KMS-11 (cell line): ENCODE data around the gene NRXN3.
A peak's percentile ranks its signal among the peaks of the same experiment; 100 is the strongest.

ENCODE experiments used
- H2AFZ ChIP-seq: fragments of 200-600 bp; sonication (generic); 2 replicates; pipeline ENCODE4 v1.6.1; 2016; ENCODE audit warnings: antibody characterized with exemption, mixed run types, low read depth
- H3K27ac ChIP-seq: fragments of 200-600 bp; sonication (generic); 2 replicates; pipeline ENCODE4 v1.6.1; 2016; ENCODE audit warnings: mild to moderate bottlenecking, mixed run types
- H3K27me3 ChIP-seq: fragments of 200-600 bp; sonication (generic); 2 replicates; pipeline ENCODE4 v1.6.1; 2017; ENCODE audit warnings: mild to moderate bottlenecking, low read depth, mixed run types, moderate library complexity; ENCODE audit not compliant: insufficient read depth
- H3K36me3 ChIP-seq: fragments of 200-600 bp; sonication (generic); 2 replicates; pipeline ENCODE4 v1.6.1; 2017; ENCODE audit warnings: mild to moderate bottlenecking, mixed run types; ENCODE audit not compliant: insufficient read depth
- H3K4me1 ChIP-seq: fragments of 200-600 bp; sonication (generic); 2 replicates; pipeline ENCODE4 v1.6.1; 2016; ENCODE audit warnings: mild to moderate bottlenecking, low read depth, mixed run types; ENCODE audit not compliant: poor library complexity, severe bottlenecking
- H3K4me2 ChIP-seq: fragments of 200-600 bp; sonication (generic); 2 replicates; pipeline ENCODE4 v1.7.0; 2016; ENCODE audit warnings: mild to moderate bottlenecking, mixed run types
- H3K4me3 ChIP-seq: fragments of 200-600 bp; sonication (generic); IDR thresholded peaks from 2 replicates; pipeline ENCODE4 v1.6.1; 2017; ENCODE audit warnings: low read depth, low read length, mixed read lengths; ENCODE audit not compliant: insufficient read depth
- H3K79me2 ChIP-seq: fragments of 200-600 bp; sonication (generic); 2 replicates; pipeline ENCODE4 v1.6.1; 2016; ENCODE audit warnings: low read depth, mixed run types; ENCODE audit not compliant: insufficient read depth
- H3K9ac ChIP-seq: fragments of 200-600 bp; sonication (generic); 2 replicates; pipeline ENCODE4 v1.6.1; 2016; ENCODE audit warnings: mild to moderate bottlenecking, mixed run types
- H4K20me1 ChIP-seq: fragments of 200-600 bp; sonication (generic); 2 replicates; pipeline ENCODE4 v1.6.1; 2016; ENCODE audit warnings: mild to moderate bottlenecking, mixed run types; ENCODE audit not compliant: insufficient read depth
- CTCF ChIP-seq: fragments of 200-600 bp; sonication (generic); conservative IDR thresholded peaks from 2 replicates; pipeline ENCODE4 v1.6.1; 2017; ENCODE audit warnings: low read depth, mild to moderate bottlenecking, antibody characterized with exemption, low read length, moderate library complexity, mixed read lengths

The NRXN3 gene

GRCh38 chr14:78737601-78738000, 567.4 kb downstream of the NRXN3 start:
- no peak for TF ChIP-seq CTCF
- Histone ChIP-seq H3K4me2 (no peak overlapping the region), H3K27ac (no peak overlapping the region), H3K4me3 (no peak overlapping the region), H3K4me1 (no peaks in the 10 kb centered on the region), H4K20me1 (no peaks in the 10 kb centered on the region), H3K79me2 (no peaks in the 10 kb centered on the region), H3K9ac (no peak overlapping the region), H2AFZ (no peak overlapping the region), H3K36me3 (no peaks in the 10 kb centered on the region), H3K27me3 (no peaks in the 10 kb centered on the region)

DNA sequence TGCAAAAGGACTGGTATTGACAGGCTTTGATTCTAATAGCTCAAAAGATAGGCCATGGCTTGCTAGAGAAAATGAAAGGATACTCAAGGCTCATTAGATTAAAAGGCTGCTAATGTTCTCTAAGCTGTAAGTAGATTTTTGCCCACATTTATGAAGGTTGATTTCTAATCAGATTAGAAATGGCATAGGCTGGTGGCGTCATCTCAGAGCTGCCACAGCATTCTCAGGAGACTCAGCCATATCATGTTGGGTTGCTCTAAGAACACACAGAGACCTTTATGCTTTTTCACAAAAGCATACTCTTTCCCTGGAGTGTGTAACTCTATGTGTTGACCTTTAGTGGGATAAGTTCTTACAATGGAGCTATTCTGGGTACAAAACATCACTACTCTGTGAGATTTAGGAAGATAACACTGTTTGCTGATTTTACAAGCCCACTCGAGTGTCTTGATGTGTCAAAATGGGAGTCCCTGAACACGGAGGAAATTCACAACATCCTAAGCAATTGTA, 576.0 kb downstream of the NRXN3 start:
- H4K20me1 ChIP-seq, result no peaks in the 10 kb centered on the region
- no peak overlapping the region for H3K9ac ChIP-seq
- TF ChIP-seq CTCF, result no peak
- H3K4me2 ChIP-seq, result no peak overlapping the region
- H3K27ac ChIP-seq, result no peak overlapping the region
- H3K4me3 ChIP-seq, result no peak overlapping the region
- H3K36me3 ChIP-seq, result no peaks in the 10 kb centered on the region
- peaks cover 47% of the 10 kb centered on the region for H3K4me1 ChIP-seq
- no peaks in the 10 kb centered on the region for H3K79me2 ChIP-seq
- H3K27me3 ChIP-seq, result no peaks in the 10 kb centered on the region
- H2AFZ ChIP-seq, result no peak overlapping the region

DNA sequence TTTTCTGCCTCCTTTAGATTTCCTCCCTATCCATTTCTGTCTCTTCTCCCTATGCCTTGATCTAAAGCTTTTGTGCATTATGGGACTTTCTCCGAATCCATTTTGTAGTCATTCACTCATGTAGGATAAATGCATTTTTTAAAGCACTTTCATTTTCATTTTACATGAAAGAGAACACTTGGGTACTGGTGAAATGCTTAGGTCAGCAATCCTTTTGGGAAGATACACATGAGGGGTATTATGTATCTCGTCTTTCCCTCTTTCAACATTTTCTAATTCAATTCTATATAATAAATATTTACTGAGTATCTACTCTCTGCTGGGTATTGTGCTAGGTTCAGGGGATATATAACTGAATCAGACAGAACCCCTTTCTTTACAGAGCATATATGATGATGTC, 577.6 kb downstream of the NRXN3 start:
- H3K36me3 ChIP-seq, result no peaks in the 10 kb centered on the region
- H3K4me3 ChIP-seq, result no peak overlapping the region
- H3K9ac ChIP-seq, result no peak overlapping the region
- H3K27me3 ChIP-seq, result no peaks in the 10 kb centered on the region
- peak overlapping the region; percentile 84; the same call in 1 of the 2 replicates for H3K27ac ChIP-seq
- no peak overlapping the region for H2AFZ ChIP-seq
- H4K20me1 ChIP-seq, result no peaks in the 10 kb centered on the region
- no peaks in the 10 kb centered on the region for H3K79me2 ChIP-seq
- H3K4me2 ChIP-seq, result peak overlapping the region; percentile 41; the same call in 1 of the 2 replicates
- H3K4me1 ChIP-seq, result peaks cover 64% of the 10 kb centered on the region
- no peak for TF ChIP-seq CTCF

- Histone ChIP-seq H3K27ac (peak overlapping the region; percentile 84), H3K36me3 (no peaks in the 10 kb centered on the region), H3K4me3 (no peak overlapping the region), H3K9ac (peak overlapping the region; percentile 26; the same call in 1 of the 2 replicates), H3K79me2 (no peaks in the 10 kb centered on the region), H4K20me1 (no peaks in the 10 kb centered on the region), H2AFZ (no peak overlapping the region), H3K4me2 (peak overlapping the region; percentile 29; the same call in 1 of the 2 replicates), H3K4me1 (peaks cover 97% of the 10 kb centered on the region), H3K27me3 (no peaks in the 10 kb centered on the region)
- no peak for TF ChIP-seq CTCF
Measured at GRCh38 chr14:78752518-78753188, 582.5 kb downstream of the NRXN3 start.
